K562 (cell line): ENCODE data around the gene TXNDC15. TPM values are rescaled to one million over a fixed set of nuclear protein-coding genes. Genes with fewer than 3 reads are reported as not detected.

Source experiments
- BCOR ChIP-seq: fragments of 450-650 bp; IDR thresholded peaks from 2 replicates; pipeline ENCODE4 v1.6.1; 2016
- CHD2 ChIP-seq: IDR thresholded peaks from 2 replicates; pipeline ENCODE4 v1.6.1; 2011; ENCODE audit warnings: low read depth, low read length
- GATA2 ChIP-seq: sonication (generic); formaldehyde crosslinking; IDR thresholded peaks from 2 replicates; pipeline ENCODE4 v1.4.0; 2020; ENCODE audit warnings: mild to moderate bottlenecking, missing genetic modification reagents
- HDAC6 ChIP-seq: IDR thresholded peaks from 2 replicates; pipeline ENCODE4 v1.6.1; 2012; ENCODE audit warnings: low read depth, mild to moderate bottlenecking, control low read depth, inconsistent platforms, low read length, moderate library complexity
- NR3C1 ChIP-seq: sonication (generic); formaldehyde crosslinking; IDR thresholded peaks from 2 replicates; pipeline ENCODE4 v1.8.1; 2022; ENCODE audit warnings: missing genetic modification reagents
- PML ChIP-seq: IDR thresholded peaks from 2 replicates; pipeline ENCODE4 v1.6.1; 2012; ENCODE audit warnings: low read length, inconsistent platforms
- RBM25 ChIP-seq: fragments of 200-400 bp; formaldehyde crosslinking; IDR thresholded peaks from 2 replicates; pipeline ENCODE4 v1.6.1; 2018; ENCODE audit warnings: low read length, low read depth, moderate library complexity; ENCODE audit not compliant: severe bottlenecking
- RFX5 ChIP-seq: IDR thresholded peaks from 2 replicates; pipeline ENCODE4 v1.6.1; 2011; ENCODE audit warnings: low read depth, mild to moderate bottlenecking, improper control_type of control experiment, low read length
- RREB1 ChIP-seq: fragments of 250-450 bp; sonication (Bioruptor Pico); IDR thresholded peaks from 2 replicates; pipeline ENCODE4 v1.4.0; 2020
- SMAD1 ChIP-seq: fragments of 150-350 bp; IDR thresholded peaks from 2 replicates; pipeline ENCODE4 v1.6.1; 2014; ENCODE audit warnings: low read length, low read depth; ENCODE audit not compliant: partially characterized antibody
- TOE1 ChIP-seq, 2 experiments: fragments of 450-650 bp in 1 of 2; sonication (generic) in 1 of 2; formaldehyde crosslinking in 1 of 2; IDR thresholded peaks; 2 replicates each; pipeline versions ENCODE4 v1.7.1 to v1.8.0; 2016 to 2022; ENCODE audit warnings: borderline replicate concordance in 2 of 2, mild to moderate bottlenecking in 2 of 2, antibody characterized with exemption in 1 of 2, inconsistent platforms in 1 of 2, low read depth in 1 of 2, missing genetic modification reagents in 1 of 2, moderate library complexity in 1 of 2
- USF1 ChIP-seq: sonication (generic); formaldehyde crosslinking; IDR thresholded peaks from 2 replicates; pipeline ENCODE4 v1.9.0; 2022; ENCODE audit warnings: mild to moderate bottlenecking, missing genetic modification reagents
- ZKSCAN1 ChIP-seq: fragments of 150-350 bp; IDR thresholded peaks from 2 replicates; pipeline ENCODE4 v1.6.1; 2016; ENCODE audit warnings: low read depth, low read length
- ZNF143 ChIP-seq: sonication (generic); formaldehyde crosslinking; IDR thresholded peaks from 2 replicates; pipeline ENCODE4 v1.9.0; 2022; ENCODE audit warnings: mild to moderate bottlenecking, missing genetic modification reagents
- ZNF77 ChIP-seq: fragments of 250-450 bp; sonication (Bioruptor Pico); IDR thresholded peaks from 2 replicates; pipeline ENCODE4 v1.5.0; 2020
- polyA plus RNA-seq, 8 experiments: library from polyadenylated mRNA; depleted of rRNA in 4 of 8; stranded (reverse) in 5 of 8; unstranded in 3 of 8; fragments of >200 nt; fragmentation: Nextera tagmentation in 2 of 8; fragmentation: Illumina TruSeq in 1 of 8; extraction: Ambion mirVana in 2 of 8; extraction: Trizol in 1 of 8; gene quantifications; 2 replicates each; pipeline versions ENCODE4 v1.2.1 to v1.2.3, GENCODE V29; 2011 to 2014; ENCODE audit warnings: inconsistent platforms in 1 of 8, missing spikeins in 1 of 8
- total RNA-seq, 7 experiments: library from RNA; depleted of rRNA in 6 of 7; stranded (reverse); fragments of >200 nt in 6 of 7; fragmentation: Illumina TruSeq in 2 of 7; extraction: Trizol in 2 of 7; gene quantifications; 2 replicates each; pipeline versions ENCODE4 v1.2.1 to v1.2.3, GENCODE V29; 2011 to 2021; ENCODE audit warnings: low replicate concordance in 1 of 7
- TF ChIP-seq, protein P1 (sequence below): fragments of 250-450 bp; sonication (Bioruptor Pico); IDR thresholded peaks from 2 replicates; pipeline ENCODE4 v1.5.1; 2021; ENCODE audit warnings: mild to moderate bottlenecking
- TF ChIP-seq, protein P2 (sequence below): fragments of 450-650 bp; IDR thresholded peaks from 2 replicates; pipeline ENCODE4 v1.6.1; 2014; ENCODE audit warnings: low read depth, mild to moderate bottlenecking, moderate library complexity, borderline replicate concordance

The TXNDC15 gene
- total and polyA plus RNA-seq, 9 of the 15 experiments (the other 6 are each of a cell fraction or from before 2014, with no cell fraction given) = 3.0 to 15.4 (median 12.3) TPM

- peak; percentile 50; the same call in 1 of the 2 replicates for TF ChIP-seq USF1 (CRISPR knock-in tag)
- TF ChIP-seq ZKSCAN1 = peak; percentile 42; the same call in 1 of the 2 replicates
- TF ChIP-seq, protein P1, sequence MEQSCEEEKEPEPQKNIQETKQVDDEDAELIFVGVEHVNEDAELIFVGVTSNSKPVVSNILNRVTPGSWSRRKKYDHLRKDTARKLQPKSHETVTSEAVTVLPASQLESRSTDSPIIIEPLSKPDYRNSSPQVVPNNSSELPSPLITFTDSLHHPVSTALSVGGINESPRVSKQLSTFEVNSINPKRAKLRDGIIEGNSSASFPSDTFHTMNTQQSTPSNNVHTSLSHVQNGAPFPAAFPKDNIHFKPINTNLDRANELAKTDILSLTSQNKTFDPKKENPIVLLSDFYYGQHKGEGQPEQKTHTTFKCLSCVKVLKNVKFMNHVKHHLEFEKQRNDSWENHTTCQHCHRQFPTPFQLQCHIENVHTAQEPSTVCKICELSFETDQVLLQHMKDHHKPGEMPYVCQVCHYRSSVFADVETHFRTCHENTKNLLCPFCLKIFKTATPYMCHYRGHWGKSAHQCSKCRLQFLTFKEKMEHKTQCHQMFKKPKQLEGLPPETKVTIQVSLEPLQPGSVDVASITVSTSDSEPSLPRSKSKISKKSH (CRISPR knock-in tag) = no peak
- no peak for TF ChIP-seq ZNF77 (CRISPR knock-in tag)
- TF ChIP-seq SMAD1 = peak; percentile 42
- no peak for TF ChIP-seq RFX5
- TF ChIP-seq NR3C1 (CRISPR knock-in tag) = peak; percentile 83; the same call in 1 of the 2 replicates
- TF ChIP-seq BCOR = no peak
- peak; percentile 98 for TF ChIP-seq RBM25
- TF ChIP-seq CHD2 = peak; percentile 99
- no peak for TF ChIP-seq HDAC6
- no peak for TF ChIP-seq TOE1 (IDR thresholded peaks at IDR 0.05; ENCODE audit: borderline replicate concordance)
- peak; percentile 79; the same call in 1 of the 2 replicates for TF ChIP-seq TOE1 (CRISPR knock-in tag; IDR thresholded peaks at IDR 0.05; ENCODE audit: borderline replicate concordance, low read depth)
- TF ChIP-seq GATA2 (CRISPR knock-in tag) = peak; percentile 83
- TF ChIP-seq PML = peak; percentile 84
- TF ChIP-seq, protein P2, sequence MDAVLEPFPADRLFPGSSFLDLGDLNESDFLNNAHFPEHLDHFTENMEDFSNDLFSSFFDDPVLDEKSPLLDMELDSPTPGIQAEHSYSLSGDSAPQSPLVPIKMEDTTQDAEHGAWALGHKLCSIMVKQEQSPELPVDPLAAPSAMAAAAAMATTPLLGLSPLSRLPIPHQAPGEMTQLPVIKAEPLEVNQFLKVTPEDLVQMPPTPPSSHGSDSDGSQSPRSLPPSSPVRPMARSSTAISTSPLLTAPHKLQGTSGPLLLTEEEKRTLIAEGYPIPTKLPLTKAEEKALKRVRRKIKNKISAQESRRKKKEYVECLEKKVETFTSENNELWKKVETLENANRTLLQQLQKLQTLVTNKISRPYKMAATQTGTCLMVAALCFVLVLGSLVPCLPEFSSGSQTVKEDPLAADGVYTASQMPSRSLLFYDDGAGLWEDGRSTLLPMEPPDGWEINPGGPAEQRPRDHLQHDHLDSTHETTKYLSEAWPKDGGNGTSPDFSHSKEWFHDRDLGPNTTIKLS = peak; percentile 82; the same call in 1 of the 2 replicates
- no peak for TF ChIP-seq RREB1
- TF ChIP-seq ZNF143 (CRISPR knock-in tag) = no peak
These were observed 28.1 kb upstream of the TXNDC15 start, which contains the start of gene C5orf24 (continued) for GRCh38 chr5:134845852-134846640.
